OCI-LY7 (cell line): Measurements from ENCODE around the gene PDK1. TPM values are rescaled to one million over a fixed set of nuclear protein-coding genes. Genes with fewer than 3 reads are reported as not detected.

Experiments used
- BruUV-seq: library from RNA; stranded (reverse); fragments of 400-500 nt; replicated peaks from 2 replicates; lab custom pipeline; 2021; lab: Mats Ljungman, UMichigan
- CTCF ChIA-PET: fragments of 300-600 bp; sonication (Branson Sonifier 250); formaldehyde crosslinking; loops from one replicate; lab custom pipeline; 2022; ENCODE audit warnings: antibody characterized with exemption; ENCODE audit not compliant: unreplicated experiment; lab: Charles Lee
- POLR2A ChIA-PET: fragments of 300-600 bp; sonication (Branson Sonifier 250); formaldehyde crosslinking; loops from one replicate; lab custom pipeline; 2022; ENCODE audit warnings: antibody characterized with exemption; lab: Charles Lee
- DNase-seq: peaks from one replicate; pipeline ENCODE4 v3.0.0-alpha.2; 2015; ENCODE audit warnings: low spot score
- H2AFZ ChIP-seq: fragments of 200-600 bp; sonication (generic), shearing (Covaris generic); 2 replicates; pipeline ENCODE4 v1.6.1; 2014; ENCODE audit warnings: mild to moderate bottlenecking, antibody characterized with exemption, low read length, moderate library complexity
- H3K27ac ChIP-seq: fragments of 200-600 bp; sonication (generic); 2 replicates; pipeline ENCODE4 v1.5.1; 2014; ENCODE audit warnings: mixed run types, low read depth, mild to moderate bottlenecking, moderate library complexity, low read length, inconsistent platforms; ENCODE audit not compliant: poor library complexity, severe bottlenecking
- H3K36me3 ChIP-seq: fragments of 200-600 bp; sonication (generic); 2 replicates; pipeline ENCODE4 v1.6.1; 2014; ENCODE audit warnings: mild to moderate bottlenecking, antibody characterized with exemption, low read length, moderate library complexity, mixed read lengths; ENCODE audit not compliant: insufficient read depth
- H3K4me1 ChIP-seq: fragments of 200-600 bp; sonication (generic); 2 replicates; pipeline ENCODE4 v1.5.1; 2014; ENCODE audit warnings: mild to moderate bottlenecking, low read length; ENCODE audit not compliant: insufficient read depth, poor library complexity, severe bottlenecking
- H3K4me2 ChIP-seq: fragments of 200-600 bp; sonication (generic); 2 replicates; pipeline ENCODE4 v1.6.1; 2014; ENCODE audit warnings: mild to moderate bottlenecking, low read length
- H3K4me3 ChIP-seq: fragments of 200-600 bp; sonication (generic); 2 replicates; pipeline ENCODE4 v1.5.1; 2014; ENCODE audit warnings: mild to moderate bottlenecking, low read depth, low read length; ENCODE audit not compliant: poor library complexity, severe bottlenecking
- H3K79me2 ChIP-seq: fragments of 200-600 bp; sonication (generic); 2 replicates; pipeline ENCODE4 v1.6.1; 2016; ENCODE audit warnings: low read depth, mild to moderate bottlenecking, low read length, moderate library complexity, mixed read lengths; ENCODE audit not compliant: insufficient read depth
- H3K9me2 ChIP-seq: fragments of 200-600 bp; sonication (generic); 2 replicates; pipeline ENCODE4 v1.6.1; 2016; ENCODE audit warnings: mild to moderate bottlenecking, low read length, mixed read lengths; ENCODE audit not compliant: insufficient read depth
- H3K9me3 ChIP-seq: fragments of 200-600 bp; sonication (generic); 2 replicates; pipeline ENCODE4 v1.6.1; 2014; ENCODE audit warnings: mild to moderate bottlenecking, mixed run types, low read length, mixed read lengths
- H4K20me1 ChIP-seq: fragments of 200-600 bp; sonication (generic); 2 replicates; pipeline ENCODE4 v1.6.1; 2014; ENCODE audit warnings: mild to moderate bottlenecking, antibody characterized with exemption, low read length, moderate library complexity, mixed read lengths; ENCODE audit not compliant: insufficient read depth
- CTCF ChIP-seq: fragments of 200-600 bp; sonication (generic); conservative IDR thresholded peaks from 2 replicates; pipeline ENCODE4 v1.5.1; 2014; ENCODE audit warnings: mild to moderate bottlenecking, antibody characterized with exemption, low read length, moderate library complexity, mixed read lengths
- EZH2phosphoT487 ChIP-seq: fragments of 200-600 bp; sonication (generic); IDR thresholded peaks from 2 replicates; pipeline ENCODE4 v1.6.1; 2018; ENCODE audit warnings: low read depth, borderline replicate concordance, mild to moderate bottlenecking, mixed run types, antibody characterized with exemption, low read length, moderate library complexity, mixed read lengths
- intact Hi-C: fragments of 100-400 bp; cut with micrococcal nuclease; formaldehyde crosslinking; loops from one replicate; pipeline ENCODE4 v1.10.0; 2022; ENCODE audit not compliant: unreplicated experiment
- total RNA-seq, 2 experiments: library from RNA; depleted of rRNA in 1 of 2; stranded (reverse); fragments of >200 nt in 1 of 2; shearing (Covaris generic) in 1 of 2; gene quantifications; 2 replicates each; pipeline ENCODE4 v1.2.3, GENCODE V29; 2014 to 2022

Gene PDK1
- total RNA-seq, 2 experiments from 2014 or later = 29.3 to 42.4 TPM

GRCh38 chr2:172600557-172601008 lies 44.7 kb downstream of the PDK1 start:
- H3K9me3 ChIP-seq = no peaks in the 10 kb centered on the region
- CTCF ChIA-PET = no interaction called here

GRCh38 chr2:172606285-172606684 lies 50.4 kb downstream of the PDK1 start:
- Histone ChIP-seq H3K4me3 (no peak overlapping the region), H3K27ac (no peak overlapping the region), H3K79me2 (no peaks in the 10 kb centered on the region), H3K4me1 (no peaks in the 10 kb centered on the region), H3K4me2 (no peak overlapping the region), H3K36me3 (peaks cover 29% of the 10 kb centered on the region), H3K9me3 (no peaks in the 10 kb centered on the region), H2AFZ (no peak overlapping the region), H3K9me2 (no peaks in the 10 kb centered on the region), H4K20me1 (no peaks in the 10 kb centered on the region)
- no TSS peak for BruUV-seq
- intact Hi-C loops = no loop called here
- CTCF ChIA-PET = no interaction called here
- POLR2A ChIA-PET = interaction anchor here (1.0 kb wide), 1 partner anchor 13 kb away, joined by 3 read pairs; no protein-coding TSS in a partner anchor
- TF ChIP-seq CTCF (no peak), EZH2phosphoT487 (no peak)
- DNase-seq = no peak

More at GRCh38 chr2:172600557-172601008, 44.7 kb downstream of the PDK1 start:
- Histone ChIP-seq H2AFZ (no peak overlapping the region), H3K4me2 (no peak overlapping the region), H3K36me3 (peaks cover 56% of the 10 kb centered on the region), H3K4me3 (no peak overlapping the region), H4K20me1 (no peaks in the 10 kb centered on the region), H3K9me2 (no peaks in the 10 kb centered on the region), H3K4me1 (peaks cover 14% of the 10 kb centered on the region), H3K27ac (no peak overlapping the region), H3K79me2 (no peaks in the 10 kb centered on the region)
- POLR2A ChIA-PET = no interaction called here
- BruUV-seq = no TSS peak
- TF ChIP-seq CTCF = no peak
- no peak for TF ChIP-seq EZH2phosphoT487
- no peak for DNase-seq
- intact Hi-C loops = no loop called here

- ChIA-PET CTCF (no interaction called here), POLR2A (interaction anchor here (0.6 to 1.3 kb wide), 3 partner anchors 10 to 616 kb away, joined by 3 to 6 read pairs (median 5); no protein-coding TSS in a partner anchor)
- no peaks in the 10 kb centered on the region for H3K4me1 ChIP-seq
- H4K20me1 ChIP-seq = no peaks in the 10 kb centered on the region
- H3K9me2 ChIP-seq = no peaks in the 10 kb centered on the region
- no peak for DNase-seq
- no TSS peak for BruUV-seq
- no peak overlapping the region for H3K4me3 ChIP-seq
- H3K79me2 ChIP-seq = no peaks in the 10 kb centered on the region
- no peaks in the 10 kb centered on the region for H3K9me3 ChIP-seq
- intact Hi-C loops = no loop called here
- TF ChIP-seq EZH2phosphoT487 = no peak
- no peak for TF ChIP-seq CTCF
- no peak overlapping the region for H3K27ac ChIP-seq
- H3K36me3 ChIP-seq = peaks cover 29% of the 10 kb centered on the region
- H2AFZ ChIP-seq = no peak overlapping the region
- no peak overlapping the region for H3K4me2 ChIP-seq
Measured at GRCh38 chr2:172607379-172607928, 51.6 kb downstream of the PDK1 start.
